ENCODE data around the gene AOPEP. TPM values are rescaled to one million over a fixed set of nuclear protein-coding genes. Genes with fewer than 3 reads are reported as not detected.

AOPEP gene
- total RNA-seq, 2 experiments from 2014 or later, result 8.9 to 9.5 TPM

GRCh38 chr9:94985649-94986048 lies 259.1 kb downstream of the AOPEP start:
- Mint-ChIP-seq H3K27me3 (no peaks in the 10 kb centered on the region), H3K36me3 (ENCODE audit: low read depth) (no peaks in the 10 kb centered on the region), H3K9me3 (ENCODE audit: low read depth) (no peaks in the 10 kb centered on the region), H3K4me3 (no peak overlapping the region), H3K27ac (no peak overlapping the region), H3K4me1 (peaks cover 9% of the 10 kb centered on the region)
- ChIA-PET CTCF (no interaction called here), POLR2A (no interaction called here)
- no peak for DNase-seq
- no peak for ATAC-seq
- intact Hi-C loops (cut with DNase I, micrococcal nuclease), result no loop called here

GRCh38 chr9:94987731-94988130 lies 261.2 kb downstream of the AOPEP start:
- POLR2A ChIA-PET, result no interaction called here
- CTCF ChIA-PET, result no interaction called here
- no peak for DNase-seq
- H3K4me3 Mint-ChIP-seq, result no peak overlapping the region
- intact Hi-C loops (cut with DNase I, micrococcal nuclease), result no loop called here
- H3K36me3 Mint-ChIP-seq (ENCODE audit: low read depth), result no peaks in the 10 kb centered on the region
- no peaks in the 10 kb centered on the region for H3K27me3 Mint-ChIP-seq
- H3K27ac Mint-ChIP-seq, result no peak overlapping the region
- no peaks in the 10 kb centered on the region for H3K9me3 Mint-ChIP-seq (ENCODE audit: low read depth)
- no peak for ATAC-seq
- H3K4me1 Mint-ChIP-seq, result peaks cover 5% of the 10 kb centered on the region

DNA sequence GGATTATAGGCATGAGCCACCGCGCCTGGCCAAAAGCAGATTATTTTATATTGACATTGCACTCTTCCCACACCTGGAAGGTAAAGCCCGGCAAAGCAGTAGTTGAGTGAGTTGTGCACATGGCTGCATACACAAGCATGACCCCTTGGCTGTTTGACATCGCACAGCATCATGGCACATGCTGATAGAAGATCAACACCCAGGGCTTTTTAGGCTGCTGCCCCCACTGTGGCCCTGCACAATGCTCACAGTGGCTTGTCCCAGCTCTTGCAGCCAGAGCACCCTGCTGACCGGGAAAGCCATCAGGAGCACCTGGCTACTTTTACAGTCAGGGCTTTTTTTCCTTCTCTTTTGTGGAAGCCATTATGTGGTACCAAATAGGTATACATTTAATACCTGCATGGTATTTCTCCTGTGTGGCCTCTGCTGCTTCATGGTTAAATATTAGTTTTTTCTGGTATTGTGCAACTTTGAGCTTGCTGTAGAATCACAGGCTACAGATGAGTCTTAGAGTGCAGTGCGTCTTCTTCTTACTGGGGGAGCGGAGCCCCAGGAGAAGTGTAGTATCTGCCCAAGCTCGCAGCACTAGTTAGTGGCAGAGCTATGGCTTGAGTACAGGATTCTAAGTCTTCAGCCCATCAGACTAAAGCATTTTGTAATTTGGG lies 264.5 kb downstream of the AOPEP start:
- ChIA-PET CTCF (interaction anchor here (0.6 kb wide), 1 partner anchor 26 kb away, joined by 3 read pairs; no protein-coding TSS in a partner anchor), POLR2A (no interaction called here)
- H3K4me3 Mint-ChIP-seq, result no peak overlapping the region
- H3K27me3 Mint-ChIP-seq, result no peaks in the 10 kb centered on the region
- no peak for DNase-seq
- no peaks in the 10 kb centered on the region for H3K9me3 Mint-ChIP-seq (ENCODE audit: low read depth)
- H3K27ac Mint-ChIP-seq, result no peak overlapping the region
- no peaks in the 10 kb centered on the region for H3K36me3 Mint-ChIP-seq (ENCODE audit: low read depth)
- no peak for ATAC-seq
- intact Hi-C loops (cut with DNase I, micrococcal nuclease), result no loop called here
- H3K4me1 Mint-ChIP-seq, result no peaks in the 10 kb centered on the region

GRCh38 chr9:94991961-94992907 lies 265.7 kb downstream of the AOPEP start:
- Mint-ChIP-seq H3K4me1 (no peaks in the 10 kb centered on the region), H3K27ac (no peak overlapping the region), H3K4me3 (no peak overlapping the region), H3K27me3 (no peaks in the 10 kb centered on the region), H3K9me3 (ENCODE audit: low read depth) (no peaks in the 10 kb centered on the region), H3K36me3 (ENCODE audit: low read depth) (no peaks in the 10 kb centered on the region)
- ChIA-PET CTCF (no interaction called here), POLR2A (no interaction called here)
- no peak for DNase-seq
- ATAC-seq, result no peak
- intact Hi-C loops (cut with DNase I, micrococcal nuclease), result no loop called here

DNA sequence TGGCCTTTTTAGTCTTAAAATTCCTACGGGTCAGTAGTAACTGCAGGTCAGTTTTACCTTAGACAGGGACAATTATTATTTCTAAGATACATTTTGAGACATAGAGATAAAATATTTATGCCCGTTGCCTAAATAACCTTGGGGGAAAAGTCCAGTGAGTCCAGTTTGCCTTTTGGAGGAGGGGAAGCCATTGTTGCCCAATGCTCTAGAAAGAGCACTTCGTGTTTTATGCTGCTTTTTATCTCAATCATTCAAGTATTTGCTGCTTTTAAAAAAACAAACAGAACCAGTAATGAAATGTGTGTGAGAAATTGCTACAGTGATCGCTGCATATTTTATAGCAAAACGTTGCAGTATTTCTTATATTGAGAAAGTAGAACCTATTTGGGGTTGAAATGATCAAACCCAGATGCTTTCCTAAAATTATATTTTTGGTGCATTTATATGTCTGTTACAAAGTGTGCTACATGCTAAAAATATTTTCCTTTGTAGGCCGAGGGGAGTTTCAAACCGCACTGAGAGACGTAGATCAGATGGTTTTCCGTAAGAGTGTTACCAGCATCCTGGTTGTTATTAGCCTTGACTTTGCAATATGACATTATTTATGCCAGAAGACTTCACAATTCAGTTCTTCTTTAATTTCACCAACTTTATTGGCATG lies 266.8 kb downstream of the AOPEP start:
- intact Hi-C loops (cut with DNase I, micrococcal nuclease), result no loop called here
- no peaks in the 10 kb centered on the region for H3K27me3 Mint-ChIP-seq
- ChIA-PET POLR2A (no interaction called here), CTCF (no interaction called here)
- H3K36me3 Mint-ChIP-seq (ENCODE audit: low read depth), result no peaks in the 10 kb centered on the region
- no peak overlapping the region for H3K4me3 Mint-ChIP-seq
- no peak for ATAC-seq
- DNase-seq, result no peak
- H3K9me3 Mint-ChIP-seq (ENCODE audit: low read depth), result no peaks in the 10 kb centered on the region
- no peaks in the 10 kb centered on the region for H3K4me1 Mint-ChIP-seq
- H3K27ac Mint-ChIP-seq, result no peak overlapping the region

DNA sequence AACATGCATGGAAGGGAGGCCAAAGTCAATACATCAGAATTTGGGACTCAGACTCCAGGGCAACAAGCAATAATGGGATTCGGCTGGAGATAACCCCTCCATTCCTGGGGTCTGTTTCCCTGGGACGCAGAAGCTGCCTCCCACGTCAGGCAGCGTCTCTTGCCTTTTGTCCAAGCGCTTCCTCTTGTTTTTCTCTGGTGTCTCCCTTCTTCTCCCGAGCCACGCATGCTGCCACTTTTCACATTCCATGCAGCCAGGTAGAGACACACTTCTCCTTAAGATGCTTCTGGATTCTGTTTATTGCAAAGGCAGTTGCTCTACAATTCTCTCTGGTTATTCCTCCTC lies 267.3 kb downstream of the AOPEP start:
- Mint-ChIP-seq H3K36me3 (ENCODE audit: low read depth) (no peaks in the 10 kb centered on the region), H3K27ac (no peak overlapping the region), H3K27me3 (no peaks in the 10 kb centered on the region), H3K4me3 (no peak overlapping the region), H3K4me1 (no peaks in the 10 kb centered on the region), H3K9me3 (ENCODE audit: low read depth) (no peaks in the 10 kb centered on the region)
- intact Hi-C loops (cut with DNase I, micrococcal nuclease), result no loop called here
- ChIA-PET POLR2A (no interaction called here), CTCF (no interaction called here)
- ATAC-seq (no peak), DNase-seq (no peak)

DNA sequence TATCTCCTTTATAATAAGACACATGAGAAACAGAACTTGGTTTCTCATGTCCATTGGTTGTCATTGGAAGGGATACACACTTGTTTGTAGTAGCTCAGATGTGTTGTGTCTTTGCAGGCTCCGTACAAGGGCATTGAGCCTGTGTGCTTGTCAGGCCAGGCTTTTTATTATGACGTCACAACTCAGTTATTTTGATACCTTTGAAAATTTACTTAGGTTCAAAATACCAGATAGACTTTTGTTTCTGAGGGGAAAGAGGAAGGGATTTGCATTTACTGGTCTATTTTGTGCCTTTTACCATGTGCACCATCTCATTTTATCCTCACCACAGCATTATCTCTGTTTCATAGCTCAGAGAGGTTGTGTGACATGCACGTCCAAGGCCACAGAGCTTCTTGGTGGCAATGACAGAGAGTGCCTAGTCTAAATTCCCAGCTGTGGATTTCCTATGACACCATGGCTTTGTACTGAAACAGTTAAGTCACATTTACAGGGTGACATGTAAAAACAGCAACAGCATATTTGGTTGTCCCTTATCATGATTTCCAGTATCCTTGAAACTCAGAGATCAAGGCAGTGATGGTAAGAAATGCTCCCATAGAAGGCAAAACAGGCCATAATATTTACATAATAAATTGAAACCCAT lies 268.7 kb downstream of the AOPEP start:
- Mint-ChIP-seq H3K27ac (no peak overlapping the region), H3K27me3 (peaks cover 7% of the 10 kb centered on the region), H3K4me1 (no peaks in the 10 kb centered on the region), H3K9me3 (ENCODE audit: low read depth) (no peaks in the 10 kb centered on the region), H3K36me3 (ENCODE audit: low read depth) (peaks cover 2% of the 10 kb centered on the region), H3K4me3 (no peak overlapping the region)
- intact Hi-C loops (cut with DNase I, micrococcal nuclease), result no loop called here
- ChIA-PET CTCF (interaction anchor here (1.0 kb wide), 1 partner anchor 15 kb away, joined by 3 read pairs; no protein-coding TSS in a partner anchor), POLR2A (no interaction called here)
- DNase-seq, result no peak
- no peak for ATAC-seq

- Mint-ChIP-seq H3K9me3 (ENCODE audit: low read depth) (no peaks in the 10 kb centered on the region), H3K4me1 (no peaks in the 10 kb centered on the region), H3K27me3 (peaks cover 12% of the 10 kb centered on the region), H3K27ac (no peak overlapping the region), H3K36me3 (ENCODE audit: low read depth) (peaks cover 2% of the 10 kb centered on the region), H3K4me3 (no peak overlapping the region)
- intact Hi-C loops (cut with DNase I, micrococcal nuclease), result no loop called here
- no peak for ATAC-seq
- CTCF ChIA-PET, result no interaction called here
- no peak for DNase-seq
- POLR2A ChIA-PET, result no interaction called here
These were observed 270.1 kb downstream of the AOPEP start for GRCh38 chr9:94996641-94997040.

DNA sequence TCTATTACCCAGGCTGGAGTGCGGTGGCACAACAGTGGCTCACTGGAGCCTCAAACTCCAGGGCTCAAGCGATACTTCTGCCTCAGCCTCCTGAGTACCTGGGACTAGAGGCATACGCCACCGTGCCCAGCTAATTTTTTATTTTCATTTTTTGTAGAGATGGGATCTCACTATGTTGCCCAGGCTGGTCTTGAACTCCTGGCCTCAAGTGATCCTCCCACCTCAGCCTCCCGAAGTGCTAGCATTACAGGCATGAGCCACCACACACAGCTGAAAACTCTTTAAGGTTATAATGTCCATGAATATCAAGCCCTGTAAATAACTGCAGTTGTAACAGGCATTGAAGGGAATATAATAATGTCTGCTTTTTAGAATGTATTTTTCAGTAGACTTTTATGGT lies 271.2 kb downstream of the AOPEP start:
- intact Hi-C loops (cut with DNase I, micrococcal nuclease), result no loop called here
- no peak overlapping the region for H3K4me3 Mint-ChIP-seq
- peaks cover 2% of the 10 kb centered on the region for H3K36me3 Mint-ChIP-seq (ENCODE audit: low read depth)
- no peak for DNase-seq
- H3K27ac Mint-ChIP-seq, result no peak overlapping the region
- H3K9me3 Mint-ChIP-seq (ENCODE audit: low read depth), result no peaks in the 10 kb centered on the region
- H3K4me1 Mint-ChIP-seq, result no peaks in the 10 kb centered on the region
- ChIA-PET CTCF (no interaction called here), POLR2A (no interaction called here)
- peaks cover 17% of the 10 kb centered on the region for H3K27me3 Mint-ChIP-seq
- no peak for ATAC-seq

DNA sequence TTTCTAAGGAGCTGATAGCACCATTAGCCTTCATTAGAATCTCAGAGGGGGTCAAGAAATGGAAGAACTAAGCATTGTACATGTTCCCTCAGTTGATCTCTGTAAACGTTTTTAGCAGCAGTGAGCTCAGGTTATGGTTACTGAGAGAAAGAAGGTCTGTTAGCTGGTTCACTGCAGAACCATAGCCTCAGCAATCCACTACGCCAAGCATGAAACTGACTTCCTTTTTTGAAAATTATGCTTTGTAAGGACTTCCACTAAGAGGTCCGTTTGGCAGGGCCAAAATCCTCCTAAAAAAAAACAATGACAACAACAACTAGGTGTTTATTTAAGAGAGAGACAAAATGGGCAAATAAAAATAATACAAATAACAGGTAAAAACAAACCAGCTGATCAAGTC lies 273.3 kb downstream of the AOPEP start:
- Mint-ChIP-seq H3K4me1 (peaks cover 4% of the 10 kb centered on the region), H3K4me3 (no peak overlapping the region), H3K27ac (no peak overlapping the region), H3K36me3 (ENCODE audit: low read depth) (peaks cover 2% of the 10 kb centered on the region), H3K27me3 (peaks cover 27% of the 10 kb centered on the region), H3K9me3 (ENCODE audit: low read depth) (no peaks in the 10 kb centered on the region)
- ATAC-seq, result no peak
- ChIA-PET POLR2A (no interaction called here), CTCF (no interaction called here)
- DNase-seq, result no peak
- intact Hi-C loops (cut with DNase I, micrococcal nuclease), result loop anchor here (10.0 kb wide), 2 partner anchors 135 to 215 kb away; no protein-coding TSS in a partner anchor

- CTCF ChIA-PET, result interaction anchor here (1.2 kb wide), 1 partner anchor 13 kb away, joined by 3 read pairs; no protein-coding TSS in a partner anchor
- intact Hi-C loops (cut with DNase I, micrococcal nuclease), result loop anchor here (10.0 kb wide), 2 partner anchors 136 to 216 kb away; no protein-coding TSS in a partner anchor
- Mint-ChIP-seq H3K9me3 (ENCODE audit: low read depth) (no peaks in the 10 kb centered on the region), H3K27ac (no peak overlapping the region), H3K36me3 (ENCODE audit: low read depth) (peaks cover 2% of the 10 kb centered on the region), H3K4me3 (no peak overlapping the region), H3K27me3 (peaks cover 30% of the 10 kb centered on the region), H3K4me1 (peaks cover 4% of the 10 kb centered on the region)
- POLR2A ChIA-PET, result no interaction called here
- ATAC-seq (no peak), DNase-seq (no peak)
These were observed 274.3 kb downstream of the AOPEP start for GRCh38 chr9:95000821-95001220.

All from activated CD4-positive, alpha-beta T cell treated with anti-CD3 and anti-CD28 coated beads for 36 hours (primary cell).